AG09309 (cell line): ENCODE data around the gene GRK5.

Source experiments
- DNase-seq: peaks from one replicate; pipeline ENCODE4 v3.0.0-alpha.2; 2010; ENCODE audit warnings: low read depth
- H3K4me3 ChIP-seq: 2 replicates; pipeline ENCODE4 v1.5.1; 2011; ENCODE audit warnings: mild to moderate bottlenecking, low read depth, low read length, moderate library complexity; ENCODE audit not compliant: control insufficient read depth
- TF ChIP-seq, protein P1 (sequence below): IDR thresholded peaks from 2 replicates; pipeline ENCODE4 v1.5.1; 2011; ENCODE audit warnings: mild to moderate bottlenecking, low read depth, low read length, inconsistent platforms; ENCODE audit not compliant: insufficient read depth, control insufficient read depth; ENCODE audit errors: missing control alignments

GRK5 gene

GRCh38 chr10:119469846-119470245, 262.5 kb downstream of the GRK5 start:
- no peak for DNase-seq
- no peak overlapping the region for H3K4me3 ChIP-seq
- TF ChIP-seq, protein P1, sequence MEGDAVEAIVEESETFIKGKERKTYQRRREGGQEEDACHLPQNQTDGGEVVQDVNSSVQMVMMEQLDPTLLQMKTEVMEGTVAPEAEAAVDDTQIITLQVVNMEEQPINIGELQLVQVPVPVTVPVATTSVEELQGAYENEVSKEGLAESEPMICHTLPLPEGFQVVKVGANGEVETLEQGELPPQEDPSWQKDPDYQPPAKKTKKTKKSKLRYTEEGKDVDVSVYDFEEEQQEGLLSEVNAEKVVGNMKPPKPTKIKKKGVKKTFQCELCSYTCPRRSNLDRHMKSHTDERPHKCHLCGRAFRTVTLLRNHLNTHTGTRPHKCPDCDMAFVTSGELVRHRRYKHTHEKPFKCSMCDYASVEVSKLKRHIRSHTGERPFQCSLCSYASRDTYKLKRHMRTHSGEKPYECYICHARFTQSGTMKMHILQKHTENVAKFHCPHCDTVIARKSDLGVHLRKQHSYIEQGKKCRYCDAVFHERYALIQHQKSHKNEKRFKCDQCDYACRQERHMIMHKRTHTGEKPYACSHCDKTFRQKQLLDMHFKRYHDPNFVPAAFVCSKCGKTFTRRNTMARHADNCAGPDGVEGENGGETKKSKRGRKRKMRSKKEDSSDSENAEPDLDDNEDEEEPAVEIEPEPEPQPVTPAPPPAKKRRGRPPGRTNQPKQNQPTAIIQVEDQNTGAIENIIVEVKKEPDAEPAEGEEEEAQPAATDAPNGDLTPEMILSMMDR, result no peak

- H3K4me3 ChIP-seq, result no peak overlapping the region
- no peak for DNase-seq
- TF ChIP-seq, protein P1, result no peak
These were observed 263.7 kb downstream of the GRK5 start for GRCh38 chr10:119470920-119471702.

- TF ChIP-seq, protein P1, result no peak
- H3K4me3 ChIP-seq, result no peak overlapping the region
- no peak for DNase-seq
These were observed 266.4 kb downstream of the GRK5 start for GRCh38 chr10:119473771-119474170.

DNA sequence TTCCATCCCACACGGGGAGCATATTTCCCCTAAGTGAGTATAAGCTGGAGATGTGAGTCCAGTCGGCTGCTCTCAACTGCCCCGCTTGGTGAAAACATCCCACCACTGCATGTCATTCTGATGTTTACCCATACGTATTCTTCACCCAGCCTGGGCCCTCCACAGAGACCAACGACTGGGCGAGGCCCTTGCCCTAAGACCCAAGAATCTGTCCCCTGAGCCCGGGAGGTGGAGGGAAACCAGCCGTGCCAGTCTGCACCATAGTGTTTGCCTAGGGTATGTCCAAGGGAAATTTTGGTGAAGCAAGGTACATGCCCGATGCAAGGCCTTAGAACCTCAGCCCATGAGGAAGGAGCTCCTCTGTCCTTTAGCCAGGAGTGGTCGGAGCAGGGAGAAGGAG, 267.2 kb downstream of the GRK5 start:
- no peak for DNase-seq
- no peak overlapping the region for H3K4me3 ChIP-seq
- TF ChIP-seq, protein P1, result no peak

GRCh38 chr10:119477444-119477843, 270.1 kb downstream of the GRK5 start:
- no peak for DNase-seq
- TF ChIP-seq, protein P1, result no peak
- no peak overlapping the region for H3K4me3 ChIP-seq

GRCh38 chr10:119478111-119478802, 270.9 kb downstream of the GRK5 start:
- no peak overlapping the region for H3K4me3 ChIP-seq
- no peak for DNase-seq
- TF ChIP-seq, protein P1, result no peak
